ENCODE data around the gene DCBLD2.

The DCBLD2 gene

DNA sequence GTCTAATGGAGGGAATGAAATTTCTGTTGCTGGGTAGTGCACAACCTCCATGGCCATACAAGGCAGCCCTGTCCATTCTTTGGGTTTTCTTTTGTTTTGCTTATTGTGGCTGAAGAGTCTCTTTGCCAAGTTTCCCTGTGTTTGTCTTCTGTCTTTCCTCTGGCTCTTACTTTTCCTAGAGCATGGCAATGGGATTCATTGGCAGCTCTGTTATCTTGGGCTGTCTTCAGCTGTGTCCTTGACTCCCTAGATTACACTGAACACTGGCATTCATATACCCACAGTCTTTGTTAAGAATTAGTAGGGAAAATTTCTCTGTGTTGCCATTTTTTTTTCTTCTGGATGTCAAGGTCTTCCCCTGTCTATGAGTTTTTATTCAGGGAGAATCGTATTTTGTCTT, 16.1 kb upstream of the DCBLD2 start:
- DNase-seq (ENCODE audit: low spot score): no peak
- TF ChIP-seq, protein P1, sequence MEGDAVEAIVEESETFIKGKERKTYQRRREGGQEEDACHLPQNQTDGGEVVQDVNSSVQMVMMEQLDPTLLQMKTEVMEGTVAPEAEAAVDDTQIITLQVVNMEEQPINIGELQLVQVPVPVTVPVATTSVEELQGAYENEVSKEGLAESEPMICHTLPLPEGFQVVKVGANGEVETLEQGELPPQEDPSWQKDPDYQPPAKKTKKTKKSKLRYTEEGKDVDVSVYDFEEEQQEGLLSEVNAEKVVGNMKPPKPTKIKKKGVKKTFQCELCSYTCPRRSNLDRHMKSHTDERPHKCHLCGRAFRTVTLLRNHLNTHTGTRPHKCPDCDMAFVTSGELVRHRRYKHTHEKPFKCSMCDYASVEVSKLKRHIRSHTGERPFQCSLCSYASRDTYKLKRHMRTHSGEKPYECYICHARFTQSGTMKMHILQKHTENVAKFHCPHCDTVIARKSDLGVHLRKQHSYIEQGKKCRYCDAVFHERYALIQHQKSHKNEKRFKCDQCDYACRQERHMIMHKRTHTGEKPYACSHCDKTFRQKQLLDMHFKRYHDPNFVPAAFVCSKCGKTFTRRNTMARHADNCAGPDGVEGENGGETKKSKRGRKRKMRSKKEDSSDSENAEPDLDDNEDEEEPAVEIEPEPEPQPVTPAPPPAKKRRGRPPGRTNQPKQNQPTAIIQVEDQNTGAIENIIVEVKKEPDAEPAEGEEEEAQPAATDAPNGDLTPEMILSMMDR (IDR thresholded peaks at IDR 0.05; ENCODE audit: extremely low read depth, missing control alignments): no peak

DNA sequence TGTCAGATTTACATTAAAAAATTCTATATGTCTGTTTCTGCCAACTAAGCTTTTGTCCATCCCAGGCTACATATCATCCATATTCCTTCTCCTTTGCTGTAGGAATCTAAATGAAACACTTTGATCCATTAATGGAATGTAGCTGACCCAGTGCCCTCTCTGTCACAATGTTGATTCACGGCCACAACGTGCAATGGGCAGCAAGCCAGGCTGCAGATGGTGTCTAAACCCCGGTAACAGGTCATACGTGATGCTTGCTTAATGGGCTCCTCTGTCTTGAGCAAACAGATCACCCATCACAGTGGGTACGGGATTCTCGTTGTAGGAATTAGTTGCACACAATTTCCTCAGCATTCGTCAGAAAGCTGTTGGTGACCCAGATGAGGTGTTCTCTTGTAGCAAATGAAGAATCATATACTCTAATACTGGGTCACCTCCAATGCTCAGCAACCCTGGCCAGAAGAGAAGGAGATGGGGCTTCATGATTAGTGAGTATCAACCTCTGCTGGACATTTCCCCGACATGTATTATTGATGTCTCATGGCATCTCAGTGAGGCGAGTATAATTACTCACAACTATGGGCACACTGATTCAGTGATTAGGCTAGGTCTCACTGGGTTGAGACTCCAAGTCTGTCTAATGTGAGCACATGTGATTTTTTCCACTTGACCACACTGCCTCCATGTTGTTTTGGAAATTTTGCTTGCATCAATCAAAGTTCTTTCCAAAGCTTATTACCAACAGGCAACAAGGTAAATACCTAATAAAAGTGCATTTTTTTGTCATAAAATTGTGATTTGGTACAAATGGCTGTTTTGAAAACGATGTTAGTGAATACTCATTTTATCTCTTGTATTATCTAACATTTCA, 12.9 kb upstream of the DCBLD2 start:
- TF ChIP-seq, protein P1 (IDR thresholded peaks at IDR 0.05; ENCODE audit: extremely low read depth, missing control alignments): no peak
- no peak for DNase-seq (ENCODE audit: low spot score)

DNA sequence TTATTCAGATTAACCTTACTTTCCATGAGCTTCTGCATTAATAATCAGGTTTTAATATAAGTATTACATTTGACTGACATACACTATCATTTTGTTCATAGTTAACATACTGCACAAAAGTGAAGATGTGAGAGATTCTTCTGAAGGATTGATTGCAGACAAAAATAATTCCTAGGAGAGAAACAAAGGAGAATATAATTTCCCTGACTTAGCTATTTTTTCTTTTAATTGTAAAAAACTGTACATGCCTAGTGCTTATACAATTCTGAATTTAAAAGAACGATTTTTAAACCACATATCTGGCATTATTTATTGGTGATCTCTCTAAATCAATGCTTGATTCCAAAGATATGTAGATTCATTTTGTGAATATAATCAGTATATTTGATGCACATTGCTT, 11.0 kb upstream of the DCBLD2 start:
- DNase-seq (ENCODE audit: low spot score): no peak

DNA sequence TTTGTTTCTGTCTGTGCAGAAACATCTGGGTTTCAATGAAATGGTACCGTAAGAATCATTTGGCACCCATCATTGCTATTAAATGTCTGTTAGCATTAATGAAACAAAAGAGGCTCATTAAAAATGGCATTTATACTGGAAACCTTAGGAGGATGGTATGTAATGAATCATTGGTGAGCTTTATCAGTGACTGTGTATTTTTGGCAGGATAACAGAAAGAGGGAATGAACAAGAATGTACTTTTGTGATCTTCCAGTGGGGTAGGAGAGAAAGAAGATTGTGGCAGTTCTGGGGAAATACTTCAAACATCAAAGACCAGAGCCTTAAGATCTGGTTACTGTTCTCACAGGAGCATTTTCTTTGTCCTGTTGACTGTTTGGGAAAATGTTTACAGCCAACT, 4.7 kb upstream of the DCBLD2 start:
- TF ChIP-seq, protein P1 (IDR thresholded peaks at IDR 0.05; ENCODE audit: extremely low read depth, missing control alignments): no peak
- DNase-seq (ENCODE audit: low spot score): no peak

More for the DNA sequence above, 11.0 kb upstream of the DCBLD2 start:
- TF ChIP-seq, protein P1 (IDR thresholded peaks at IDR 0.05; ENCODE audit: extremely low read depth, missing control alignments): no peak

DNA sequence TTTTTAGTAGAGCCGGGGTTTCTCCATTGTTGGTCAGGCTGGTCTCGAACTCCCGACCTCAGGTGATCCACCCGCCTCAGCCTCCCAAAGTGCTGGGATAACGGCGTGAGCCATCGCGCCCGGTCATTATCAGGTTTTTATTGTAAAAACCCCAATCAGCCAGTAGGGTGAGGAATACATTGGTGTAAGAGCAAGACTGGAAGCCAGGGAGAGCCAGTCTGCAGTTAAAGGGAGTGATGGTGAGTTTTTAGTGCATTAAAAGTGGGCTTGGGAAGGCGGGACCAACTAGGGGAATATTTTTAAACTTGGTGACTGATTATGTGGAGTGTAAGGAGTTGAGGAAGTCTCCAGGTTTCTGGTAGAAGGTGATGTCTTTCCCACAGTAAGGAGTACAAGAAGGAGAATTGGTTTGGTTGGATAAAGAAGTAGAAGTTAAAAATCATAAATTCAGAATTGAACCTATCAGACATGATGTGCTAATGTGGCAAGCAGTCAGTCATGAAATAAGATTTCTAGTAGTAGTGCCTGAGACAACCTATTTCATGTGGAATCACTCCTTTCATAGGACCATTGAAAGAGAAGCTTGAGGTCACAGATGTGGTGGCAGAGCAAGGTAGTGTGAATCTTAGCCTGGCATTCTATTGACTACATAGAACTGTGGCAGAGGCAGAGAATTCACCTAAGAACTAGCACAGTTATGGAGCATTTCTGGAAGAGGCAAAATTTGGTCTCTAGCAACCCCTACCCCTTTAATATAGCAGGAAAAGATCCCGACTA, 2.4 kb upstream of the DCBLD2 start:
- no peak for DNase-seq (ENCODE audit: low spot score)
- TF ChIP-seq, protein P1 (IDR thresholded peaks at IDR 0.05; ENCODE audit: extremely low read depth, missing control alignments): no peak

DNA sequence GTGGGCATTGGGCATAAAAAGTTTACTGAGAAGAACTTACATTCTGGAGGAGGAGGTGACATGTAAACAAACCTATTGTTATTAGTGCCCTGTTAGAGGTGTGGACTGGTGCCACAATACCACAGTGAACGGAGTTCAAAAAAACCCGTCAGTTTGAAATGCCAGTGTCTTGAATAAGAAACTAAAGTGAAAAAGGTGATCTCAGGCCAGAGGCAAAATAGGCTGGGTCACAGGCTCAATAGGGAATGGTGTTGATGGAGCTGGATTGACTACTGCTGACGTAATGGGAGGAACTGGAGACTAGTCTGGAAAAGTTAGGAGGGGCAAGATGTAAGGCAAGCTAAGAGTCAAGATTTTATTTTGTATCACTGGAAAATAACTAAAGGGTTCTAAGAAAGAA, 1.6 kb upstream of the DCBLD2 start:
- no peak for DNase-seq (ENCODE audit: low spot score)
- TF ChIP-seq, protein P1 (IDR thresholded peaks at IDR 0.05; ENCODE audit: extremely low read depth, missing control alignments): no peak

DNA sequence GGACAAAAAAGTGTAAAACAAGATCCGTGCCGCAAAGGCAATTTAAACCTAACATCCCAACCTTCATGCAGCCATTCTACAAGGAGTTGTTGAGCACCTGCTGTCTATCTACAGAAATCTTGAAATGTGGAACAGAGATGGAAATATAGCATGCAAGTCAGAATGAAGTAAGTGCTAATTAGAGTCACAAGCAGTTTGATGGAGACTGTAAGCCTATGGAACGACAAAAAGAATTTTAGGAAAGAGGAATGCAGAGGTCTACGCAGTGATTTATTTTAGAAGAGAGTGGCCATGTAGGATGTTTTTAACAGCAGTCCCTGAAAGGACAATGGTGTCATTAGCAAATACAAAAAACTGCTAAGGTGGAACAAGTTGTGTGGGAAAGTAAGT, 851 bp upstream of the DCBLD2 start:
- peak; percentile 21 for DNase-seq (ENCODE audit: low spot score)
- TF ChIP-seq, protein P1 (IDR thresholded peaks at IDR 0.05; ENCODE audit: extremely low read depth, missing control alignments): no peak
